ENCODE measurements around the gene RELCH.

The RELCH gene

GRCh38 chr18:62325806-62326645, 139.0 kb downstream of the RELCH start:
- no peak for DNase-seq

DNA sequence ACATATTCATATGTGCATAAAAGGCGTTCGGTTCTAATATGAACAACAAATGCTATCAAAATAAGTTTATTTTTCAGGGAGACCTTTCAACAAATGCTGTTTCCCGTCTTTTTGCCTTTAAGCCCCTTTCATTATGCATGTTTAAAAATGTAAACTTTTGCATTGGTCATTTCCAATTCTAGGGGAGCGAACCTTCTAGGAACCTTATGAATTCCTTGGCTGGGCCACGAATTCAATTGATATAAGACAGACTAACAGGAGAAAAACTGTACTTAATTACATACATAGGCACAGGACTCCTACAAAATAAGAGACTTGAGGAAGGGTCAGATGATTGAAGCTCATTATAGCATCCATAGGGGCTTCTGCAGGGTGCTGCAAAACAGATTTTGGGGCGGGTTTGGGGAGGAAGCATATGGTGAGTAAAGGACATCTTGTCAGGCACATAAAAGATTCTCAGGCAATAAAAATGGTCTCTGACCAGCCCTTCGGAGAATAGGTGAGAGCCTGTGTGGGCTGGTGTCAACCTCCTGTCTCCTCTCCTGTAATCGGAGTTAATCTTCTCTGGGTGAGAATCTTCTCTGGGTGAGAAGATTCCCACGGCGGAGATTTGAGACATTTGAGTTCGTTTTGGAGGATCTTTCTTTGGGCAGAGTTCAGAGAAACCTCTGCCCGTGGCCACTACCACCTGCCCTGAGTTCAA, 139.7 kb downstream of the RELCH start:
- no peak for DNase-seq

DNA sequence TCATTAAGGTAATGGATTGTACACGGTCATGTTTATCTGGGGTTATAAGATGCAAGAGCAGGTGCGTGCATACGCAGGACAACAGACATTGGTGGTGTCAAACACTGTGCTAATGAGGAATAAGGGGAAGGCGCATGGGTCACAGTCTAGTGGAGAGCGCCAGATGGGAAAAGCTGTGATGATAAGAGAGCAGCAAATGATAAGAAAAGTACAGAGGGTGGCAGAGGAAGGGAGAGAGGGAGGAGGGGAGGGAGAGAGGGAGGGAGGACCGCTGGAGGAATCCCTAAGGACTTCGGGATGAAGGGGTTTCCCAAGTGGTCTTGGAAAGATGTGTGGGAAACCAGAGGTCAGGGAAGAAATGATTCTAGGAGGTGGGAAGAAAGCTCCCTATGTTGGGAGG, 140.9 kb downstream of the RELCH start:
- no peak for DNase-seq

- DNase-seq = no peak
Measured at GRCh38 chr18:62328586-62329525, 141.8 kb downstream of the RELCH start.

GRCh38 chr18:62329691-62330454, 142.8 kb downstream of the RELCH start:
- peak in 1 of 2 donors; percentile 36 for DNase-seq

DNA sequence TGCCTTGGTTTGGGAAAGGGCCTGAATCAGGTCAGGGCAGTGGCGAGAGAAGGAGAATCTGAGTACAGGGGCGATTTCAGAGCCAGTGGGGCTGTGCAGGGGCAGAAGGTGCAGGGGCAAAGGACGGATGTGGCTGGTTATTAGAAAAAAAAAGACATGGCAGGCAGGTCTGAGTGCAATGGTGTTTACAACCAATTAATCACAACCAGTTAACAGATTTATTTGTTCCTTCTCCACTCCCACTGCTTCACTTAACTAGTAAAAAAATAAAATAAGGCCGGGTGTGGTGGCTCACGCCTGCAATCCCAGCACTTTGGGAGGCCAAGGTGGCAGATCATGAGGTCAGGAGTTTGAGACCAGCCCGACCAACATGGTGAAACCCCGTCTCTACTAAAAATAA, 143.6 kb downstream of the RELCH start:
- DNase-seq = no peak

- DNase-seq = peak; percentile 61 to 69
Measured at GRCh38 chr18:62331581-62332356, 144.7 kb downstream of the RELCH start.

DNA sequence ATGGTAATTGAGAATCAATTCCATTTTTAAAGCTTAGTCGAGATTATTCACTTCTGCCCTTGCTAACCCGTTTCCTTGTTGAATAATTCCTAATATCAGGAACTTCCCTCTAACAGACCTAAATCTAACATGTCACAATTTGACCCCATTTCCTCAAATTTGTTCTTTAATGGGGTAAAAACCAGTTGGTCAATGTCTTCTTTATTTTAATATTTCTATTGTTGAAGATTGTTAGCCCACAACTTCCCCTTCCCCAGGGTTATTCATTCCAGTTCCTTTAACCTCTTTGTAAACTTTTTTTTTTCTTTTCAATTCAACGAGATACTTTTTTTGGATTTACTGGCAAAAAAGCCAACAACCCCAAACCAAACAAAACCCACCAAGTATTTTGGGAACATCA, 145.4 kb downstream of the RELCH start:
- peak; percentile 70 to 72 for DNase-seq

- DNase-seq = no peak
Measured at GRCh38 chr18:62332964-62333695, 146.1 kb downstream of the RELCH start.

- DNase-seq = no peak
Measured at GRCh38 chr18:62334120-62334519, 147.1 kb downstream of the RELCH start.

GRCh38 chr18:62335494-62335893, 148.4 kb downstream of the RELCH start:
- DNase-seq = no peak

DNA sequence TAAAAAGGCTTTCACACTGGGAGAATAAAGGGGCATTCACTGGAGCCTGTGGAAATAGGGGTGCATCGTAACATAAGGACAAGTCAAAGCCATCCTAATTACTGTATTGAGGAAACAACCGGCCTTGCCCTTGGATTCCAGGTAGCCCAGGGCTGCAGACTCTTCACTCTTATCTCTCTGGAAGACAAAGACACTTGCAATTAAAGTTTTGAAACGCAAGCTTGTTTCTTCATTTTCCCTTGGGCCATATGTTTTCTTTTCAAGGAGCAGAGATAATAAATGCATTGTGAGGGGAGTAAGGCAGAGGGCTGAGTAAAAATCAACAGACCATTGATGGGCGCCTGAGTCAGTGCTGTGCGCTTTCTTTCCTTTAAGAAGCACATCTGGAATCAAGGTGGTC, 149.6 kb downstream of the RELCH start:
- no peak for DNase-seq

- DNase-seq = no peak
Measured at GRCh38 chr18:62337336-62337735, 150.3 kb downstream of the RELCH start.

GRCh38 chr18:62338446-62339105, 151.5 kb downstream of the RELCH start:
- DNase-seq = no peak

GRCh38 chr18:62339106-62339988, 152.3 kb downstream of the RELCH start:
- peak; percentile 24 to 52 for DNase-seq

DNA sequence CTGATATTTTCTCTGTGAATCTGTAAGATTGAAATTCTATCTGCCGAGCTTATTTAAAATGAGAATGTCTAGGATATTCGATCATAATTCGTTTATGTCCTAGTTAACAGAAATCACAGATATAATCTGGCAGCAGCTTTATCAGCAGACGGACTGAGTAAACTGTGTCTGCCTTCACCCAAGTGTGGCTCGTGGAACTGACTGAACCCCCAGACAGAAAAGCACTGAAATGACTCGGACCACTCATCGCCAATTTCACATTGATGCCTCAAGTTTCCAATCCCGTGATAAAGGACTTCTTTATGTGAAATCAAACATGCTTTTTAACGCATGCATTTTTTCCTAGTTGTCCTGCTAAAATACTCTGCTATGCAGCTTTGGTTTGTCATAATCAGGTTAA, 153.9 kb downstream of the RELCH start:
- no peak for DNase-seq

- DNase-seq = no peak
Measured at GRCh38 chr18:62341473-62341872, 154.4 kb downstream of the RELCH start.

- no peak for DNase-seq
Measured at GRCh38 chr18:62342884-62343283, 155.8 kb downstream of the RELCH start.

GRCh38 chr18:62343316-62343715, 156.3 kb downstream of the RELCH start:
- DNase-seq = no peak

Data from inflammatory macrophage treated with lipopolysaccharide for 1 hour (primary cell).